HEK293 (cell line): Measurements from ENCODE around the gene PCDH9.
A peak's percentile ranks its signal among the peaks of the same experiment; 100 is the strongest.

Experiments used
- CTCF ChIA-PET: fragments of 350-600 bp; formaldehyde crosslinking; extraction: SDS; loops from one replicate; lab custom pipeline; 2021; ENCODE audit warnings: antibody characterized with exemption; lab: Yijun Ruan, JAX
- POLR2A ChIA-PET: fragments of 300-600 bp; formaldehyde crosslinking; extraction: SDS; loops from one replicate; lab custom pipeline; 2020; ENCODE audit warnings: antibody characterized with exemption, inconsistent platforms; lab: Yijun Ruan, JAX
- H3K27ac ChIP-seq: fragments of 200-500 bp; sonication (Bioruptor generic); 2 replicates; pipeline ENCODE4 v1.5.1; 2014; ENCODE audit warnings: low read depth, low read length, control low read depth, inconsistent platforms; ENCODE audit errors: extremely low read depth
- H3K36me3 ChIP-seq, 2 experiments: fragments of 200-500 bp in 1 of 2; sonication (Bioruptor generic) in 1 of 2; 1 replicate in 1 of 2; 2 replicates in 1 of 2; pipeline ENCODE4 v1.5.1; 2014 to 2017; ENCODE audit warnings: inconsistent platforms in 2 of 2, low read length in 2 of 2; ENCODE audit not compliant: control insufficient read depth in 2 of 2, insufficient read depth in 1 of 2
- H3K4me1 ChIP-seq: fragments of 200-500 bp; sonication (Bioruptor generic); 2 replicates; pipeline ENCODE4 v1.5.1; 2014; ENCODE audit warnings: mild to moderate bottlenecking, low read length, inconsistent platforms; ENCODE audit not compliant: control insufficient read depth, insufficient read depth
- H3K4me3 ChIP-seq: 2 replicates; pipeline ENCODE4 v1.5.1; 2011; ENCODE audit warnings: low read depth, mild to moderate bottlenecking, control low read depth, low read length, moderate library complexity
- H3K9me3 ChIP-seq: fragments of 200-500 bp; sonication (Bioruptor generic); 2 replicates; pipeline ENCODE4 v1.5.1; 2014; ENCODE audit warnings: low read depth, low read length, inconsistent platforms; ENCODE audit not compliant: control insufficient read depth, insufficient read depth
- KLF8 ChIP-seq: fragments of 450-650 bp; formaldehyde crosslinking; IDR thresholded peaks from 2 replicates; pipeline ENCODE4 v1.5.1; 2016; ENCODE audit warnings: missing biosample characterization, missing genetic modification characterization
- PATZ1 ChIP-seq: fragments of 450-650 bp; formaldehyde crosslinking; IDR thresholded peaks from 2 replicates; pipeline ENCODE4 v1.5.1; 2016; ENCODE audit warnings: missing biosample characterization, missing genetic modification characterization
- SP3 ChIP-seq: fragments of 450-650 bp; formaldehyde crosslinking; IDR thresholded peaks from 2 replicates; pipeline ENCODE4 v1.5.1; 2016; ENCODE audit warnings: missing biosample characterization, missing genetic modification characterization
- TSHZ1 ChIP-seq: fragments of 450-650 bp; formaldehyde crosslinking; IDR thresholded peaks from 2 replicates; pipeline ENCODE4 v1.5.1; 2016; ENCODE audit warnings: missing biosample characterization, missing genetic modification characterization, borderline replicate concordance
- ZBTB11 ChIP-seq: fragments of 450-650 bp; formaldehyde crosslinking; conservative IDR thresholded peaks from 2 replicates; pipeline ENCODE4 v1.5.1; 2016; ENCODE audit warnings: low read depth, missing biosample characterization, missing genetic modification characterization
- ZBTB17 ChIP-seq: fragments of 450-650 bp; formaldehyde crosslinking; IDR thresholded peaks from 2 replicates; pipeline ENCODE4 v1.5.1; 2016; ENCODE audit warnings: missing biosample characterization, missing genetic modification characterization
- ZBTB26 ChIP-seq: fragments of 450-650 bp; formaldehyde crosslinking; optimal IDR thresholded peaks from 2 replicates; pipeline ENCODE3; 2016; ENCODE audit warnings: missing biosample characterization, mild to moderate bottlenecking, missing genetic modification characterization
- ZBTB44 ChIP-seq: fragments of 450-650 bp; IDR thresholded peaks from 2 replicates; pipeline ENCODE4 v1.5.1; 2018; ENCODE audit warnings: missing biosample characterization, mild to moderate bottlenecking, missing genetic modification characterization
- ZNF366 ChIP-seq: fragments of 450-650 bp; formaldehyde crosslinking; conservative IDR thresholded peaks from 2 replicates; pipeline ENCODE4 v1.5.1; 2016; ENCODE audit warnings: missing biosample characterization, missing genetic modification characterization
- ZNF37A ChIP-seq: fragments of 450-650 bp; IDR thresholded peaks from 2 replicates; pipeline ENCODE4 v1.5.1; 2018; ENCODE audit warnings: missing biosample characterization, missing genetic modification characterization
- ZNF398 ChIP-seq: fragments of 450-650 bp; formaldehyde crosslinking; IDR thresholded peaks from 2 replicates; pipeline ENCODE4 v1.5.1; 2017; ENCODE audit warnings: missing biosample characterization, missing genetic modification characterization
- ZNF449 ChIP-seq: fragments of 450-650 bp; formaldehyde crosslinking; IDR thresholded peaks from 2 replicates; pipeline ENCODE4 v1.5.1; 2017; ENCODE audit warnings: missing biosample characterization, mild to moderate bottlenecking, missing genetic modification characterization, moderate library complexity
- ZNF513 ChIP-seq: fragments of 450-650 bp; IDR thresholded peaks from 2 replicates; pipeline ENCODE4 v1.5.1; 2018; ENCODE audit warnings: missing biosample characterization, missing genetic modification characterization
- ZNF664 ChIP-seq: fragments of 450-650 bp; formaldehyde crosslinking; IDR thresholded peaks from 2 replicates; pipeline ENCODE4 v1.5.1; 2016; ENCODE audit warnings: missing biosample characterization, missing genetic modification characterization
- ZNF707 ChIP-seq: fragments of 450-650 bp; formaldehyde crosslinking; IDR thresholded peaks from 2 replicates; pipeline ENCODE4 v1.5.1; 2016; ENCODE audit warnings: missing biosample characterization, missing genetic modification characterization
- ZNF792 ChIP-seq: fragments of 450-650 bp; formaldehyde crosslinking; IDR thresholded peaks from 2 replicates; pipeline ENCODE4 v1.5.1; 2016; ENCODE audit warnings: missing biosample characterization, missing genetic modification characterization
- ZXDB ChIP-seq: fragments of 450-650 bp; formaldehyde crosslinking; IDR thresholded peaks from 2 replicates; pipeline ENCODE4 v1.5.1; 2016; ENCODE audit warnings: missing biosample characterization, missing genetic modification characterization

Gene PCDH9

GRCh38 chr13:67230404-67231288, 510 bp upstream of the PCDH9 start (continued):
- TF ChIP-seq ZBTB17 (tag by site-specific recombination) (peak; percentile 58), ZNF707 (no peak), SP3 (tag by site-specific recombination) (peak; percentile 82; the same call in 1 of the 2 replicates), ZBTB26 (tag by site-specific recombination) (peak; percentile 81), ZNF366 (tag by site-specific recombination) (peak; percentile 98), ZBTB44 (tag by site-specific recombination) (peak; percentile 63), KLF8 (tag by site-specific recombination) (peak; percentile 65; the same call in 1 of the 2 replicates), ZNF513 (no peak), ZNF449 (tag by site-specific recombination) (0 out of 2 replicates have a peak, but pooled peaks have one; percentile 52), ZXDB (tag by site-specific recombination) (peak; percentile 22; the same call in 1 of the 2 replicates), ZNF398 (tag by site-specific recombination) (no peak), ZNF664 (tag by site-specific recombination) (no peak), PATZ1 (tag by site-specific recombination) (peak; percentile 96)

GRCh38 chr13:67228916-67229315, 1.2 kb downstream of the PCDH9 start:
- peaks cover 0 to 19% of the 10 kb centered on the region in 2 experiments; a peak in 1 of 3 replicates for H3K36me3 ChIP-seq
- no peaks in the 10 kb centered on the region for H3K9me3 ChIP-seq
- peak overlapping the region; percentile 65 for H3K4me3 ChIP-seq
- H3K27ac ChIP-seq: no peak overlapping the region
- ChIA-PET CTCF (interaction anchor here (1.2 to 1.4 kb wide), 2 partner anchors 9 to 1572 kb away, joined by 3 read pairs; no protein-coding TSS in a partner anchor), POLR2A (no interaction called here)
- H3K4me1 ChIP-seq: no peaks in the 10 kb centered on the region
- TF ChIP-seq ZNF37A (no peak), ZBTB11 (no peak), ZNF792 (no peak), ZXDB (tag by site-specific recombination) (no peak), TSHZ1 (tag by site-specific recombination) (no peak)
